Iris pigment epithelial cell (primary cell): ENCODE data around the gene NKAIN1.
"Not testable (repeated sequence)": the region's sequence is repeated elsewhere in the genome, so short reads cannot be mapped to it uniquely, and the experiment has no call there.

Experiments used
- DNase-seq: peaks from one replicate; pipeline ENCODE4 v3.0.0-alpha.2; 2011; ENCODE audit warnings: low read depth

Gene NKAIN1

DNA sequence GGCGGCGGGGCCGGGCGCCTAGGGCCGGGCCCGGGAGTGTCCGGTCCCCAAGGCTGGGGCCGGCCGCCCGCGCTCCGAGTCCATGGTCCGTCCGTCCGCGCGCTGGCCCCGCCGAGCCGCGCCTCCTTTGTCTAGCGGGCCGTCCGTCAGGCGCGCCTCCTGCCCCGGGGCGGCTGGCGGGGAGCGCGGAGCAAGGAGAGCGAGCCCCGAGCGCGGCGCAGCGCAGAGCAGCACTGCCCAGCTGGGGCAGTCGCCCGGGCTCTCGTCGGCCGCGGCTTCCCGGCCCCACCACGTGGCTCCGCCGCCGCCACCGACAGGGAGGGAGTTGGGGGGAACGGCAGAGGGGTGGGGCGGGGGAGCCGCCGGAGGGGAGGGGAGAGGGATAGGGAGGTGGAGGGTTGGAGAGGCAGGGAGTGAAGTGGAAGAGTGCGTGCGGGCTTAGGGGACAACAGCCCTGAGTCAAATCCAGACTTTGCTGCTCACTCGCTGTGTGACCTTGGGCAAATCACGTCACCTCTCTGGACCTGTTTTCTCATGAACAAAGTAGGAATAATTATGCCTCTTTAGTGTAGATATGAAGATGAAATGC is at the start of gene NKAIN1:
Gene NKAIN1 (minus strand): TSS at position 235 of the 589 bp plus-strand sequence. CDS start 340 bp downstream, outside the sequence.
- DNase-seq, result peak; percentile 52

DNA sequence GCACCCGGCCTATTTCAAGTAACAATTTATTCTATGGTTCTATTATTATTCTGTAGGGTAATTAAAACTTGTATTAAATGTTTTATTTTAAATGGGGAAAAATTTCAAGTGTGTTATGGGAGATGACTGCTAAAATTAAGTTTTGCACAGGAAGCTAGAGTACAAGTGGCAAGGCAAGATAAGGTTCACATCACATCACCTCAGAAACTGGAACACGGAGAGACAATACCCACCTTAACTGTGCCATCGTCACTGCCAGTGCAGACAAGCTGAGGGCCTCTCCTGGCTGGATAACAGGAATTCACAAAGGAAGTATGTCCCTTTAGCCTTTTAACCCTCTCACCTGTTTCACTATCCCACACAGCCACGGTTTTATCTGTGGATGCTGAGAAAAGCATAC is 49.3 kb upstream of the NKAIN1 start:
- DNase-seq, result no peak

DNA sequence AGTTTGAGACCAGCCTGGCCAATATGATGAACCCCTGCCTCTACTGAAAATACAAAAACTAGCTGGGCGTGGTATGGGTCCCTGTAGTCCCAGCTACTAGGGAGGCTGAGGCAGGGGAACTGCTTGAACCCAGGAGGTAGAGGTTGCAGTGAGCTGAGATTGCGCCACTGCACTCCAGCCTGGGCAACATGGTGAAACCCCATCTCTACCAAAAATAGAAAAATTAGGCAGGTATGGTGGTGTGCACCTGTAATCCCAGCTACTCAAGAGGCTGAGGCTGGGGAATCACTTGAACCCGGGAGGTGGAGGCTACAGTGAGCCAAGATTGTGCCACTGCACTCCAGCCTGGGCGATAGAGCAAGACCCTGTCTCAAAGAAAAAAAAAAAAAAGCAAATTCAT is 48.1 kb upstream of the NKAIN1 start:
- DNase-seq, result not testable (repeated sequence)

DNA sequence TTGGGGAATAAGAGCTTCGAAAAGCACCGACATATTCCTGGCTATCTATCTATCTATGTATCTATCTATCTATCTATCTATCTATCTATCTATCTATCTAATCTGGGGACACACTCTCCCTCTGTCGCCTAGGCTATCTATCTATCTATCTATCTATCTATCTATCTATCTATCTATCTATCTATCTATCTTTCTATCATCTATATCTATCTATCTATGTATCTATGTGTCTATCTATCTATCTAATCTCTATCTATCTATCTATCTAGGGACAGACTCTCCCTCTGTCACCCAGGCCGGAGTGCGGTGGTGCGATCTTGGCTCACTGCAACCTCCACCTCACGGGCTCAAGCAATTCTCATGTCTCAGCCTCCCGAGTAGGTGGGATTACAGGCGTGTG is 42.7 kb upstream of the NKAIN1 start:
- not testable (repeated sequence) for DNase-seq

DNA sequence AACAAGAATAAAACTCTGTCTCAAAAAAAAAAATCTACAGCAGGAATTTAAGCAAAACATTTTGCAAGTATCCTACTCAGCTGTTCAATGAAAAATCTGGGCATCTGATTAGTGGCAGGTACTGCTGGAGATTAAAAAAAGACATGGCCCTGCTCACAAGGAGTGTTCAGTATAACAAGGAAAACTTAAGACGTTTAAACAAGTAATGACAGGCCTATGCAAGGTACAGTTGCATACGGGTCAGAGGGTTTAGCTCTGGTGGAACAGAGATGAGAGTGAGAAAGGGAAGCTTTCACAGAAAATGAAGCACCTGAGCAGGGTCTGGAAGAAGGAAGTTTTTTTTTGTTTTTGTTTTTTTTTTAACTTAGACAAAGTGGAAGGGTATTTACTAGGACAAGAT is 33.9 kb upstream of the NKAIN1 start:
- DNase-seq, result no peak

DNA sequence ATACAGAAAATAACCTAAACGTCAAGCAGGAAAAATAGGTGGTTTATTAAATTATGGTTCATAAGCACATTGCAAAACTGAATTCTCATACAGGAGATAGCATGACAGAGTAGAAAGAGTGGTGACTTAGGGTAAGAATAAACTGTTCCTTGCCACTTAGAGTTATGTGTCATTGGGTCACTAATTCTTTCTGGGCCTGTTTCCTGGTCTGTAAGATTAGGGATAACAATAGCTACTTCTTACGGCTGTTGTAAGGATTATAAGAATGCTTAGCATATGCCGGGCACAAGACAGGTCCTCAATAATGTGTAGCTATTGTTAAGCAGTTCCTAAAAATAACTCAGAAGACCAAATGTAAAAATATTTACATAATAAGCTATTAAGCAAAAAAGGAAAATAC is 32.7 kb upstream of the NKAIN1 start:
- DNase-seq, result no peak

DNA sequence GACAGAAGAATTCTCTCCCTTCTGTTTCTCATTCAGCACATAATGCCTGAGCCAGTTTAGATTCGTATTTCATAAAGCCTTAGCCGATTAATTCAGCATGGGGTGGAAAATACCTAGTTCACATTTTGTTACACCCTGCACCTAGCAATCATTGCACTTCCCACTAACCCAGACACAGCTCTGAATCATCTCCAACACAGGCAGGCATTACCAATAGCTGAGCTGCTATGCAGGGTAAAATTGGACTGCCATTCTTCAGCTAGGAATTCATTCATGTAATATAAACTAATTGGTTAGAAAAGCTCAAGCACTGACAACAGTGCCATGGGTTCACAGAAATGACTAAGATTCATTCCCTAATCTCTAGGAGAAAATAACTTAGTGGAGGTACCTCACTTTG is 26.9 kb upstream of the NKAIN1 start:
- DNase-seq, result peak; percentile 56

DNA sequence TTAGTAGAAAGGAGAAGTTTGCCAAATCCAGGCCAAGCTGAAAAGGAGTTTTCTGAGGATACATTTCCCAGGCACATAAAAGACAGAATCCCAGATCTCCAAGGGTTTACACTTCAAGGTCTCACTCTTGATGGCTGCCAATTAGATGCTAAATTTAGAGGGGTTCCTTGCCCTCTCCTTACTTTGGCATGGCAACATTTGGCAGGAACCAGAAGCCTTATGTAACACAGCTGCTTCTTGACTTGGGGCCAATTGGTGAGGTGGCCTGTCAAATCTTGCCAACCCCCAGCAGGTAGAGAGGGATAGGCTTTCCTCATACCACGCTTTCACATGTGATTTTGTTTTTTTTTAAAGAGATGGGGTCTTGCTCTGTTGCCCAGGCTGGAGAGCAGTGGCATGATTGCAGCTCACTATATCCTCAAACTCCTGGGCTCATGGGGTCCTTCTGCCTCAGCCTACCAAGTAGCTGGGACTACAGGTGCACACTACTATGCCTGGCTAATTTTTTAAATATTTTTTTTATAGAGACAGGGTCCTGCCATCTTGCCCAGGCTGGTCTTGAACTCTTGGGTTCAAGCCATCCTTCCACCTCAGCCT is 25.2 kb upstream of the NKAIN1 start:
- DNase-seq, result no peak

DNA sequence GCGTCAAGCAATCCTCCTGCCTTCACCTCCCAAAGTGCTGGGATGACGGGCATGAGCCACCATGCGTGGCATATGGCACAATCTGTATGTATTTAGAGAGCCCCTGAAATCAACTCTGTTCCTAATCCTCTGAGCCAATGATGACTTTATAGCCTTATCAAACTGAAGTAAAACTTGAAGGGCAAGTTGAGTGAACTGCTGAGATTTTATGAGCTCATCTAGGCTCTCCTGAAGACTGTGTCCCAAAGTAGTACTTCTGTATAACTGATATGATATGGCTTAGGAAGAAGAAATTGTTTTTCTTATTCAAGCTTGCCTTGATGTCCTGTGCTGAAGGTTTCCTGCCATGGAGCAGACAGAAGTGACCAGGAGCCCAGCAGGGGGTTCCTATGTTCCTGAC is 23.7 kb upstream of the NKAIN1 start:
- no peak for DNase-seq

DNA sequence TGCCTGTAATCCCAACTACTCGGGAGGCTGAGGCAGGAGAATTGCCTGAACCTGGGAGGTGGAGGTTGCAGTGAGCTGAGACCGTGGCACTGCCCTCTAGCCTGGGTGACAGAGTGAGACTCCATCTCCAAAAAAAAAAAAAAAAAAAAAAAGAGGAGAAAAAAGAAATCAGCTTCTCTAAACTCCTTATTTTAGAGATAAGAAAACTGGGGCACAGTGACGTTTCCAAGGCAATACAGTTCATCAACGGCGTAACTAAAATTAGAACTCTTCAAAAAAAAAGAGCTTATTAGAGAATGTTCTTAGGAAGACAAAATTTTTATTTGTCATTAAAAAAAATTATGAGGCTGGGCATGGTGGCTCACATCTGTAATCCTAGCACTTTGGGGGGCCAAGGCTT is 22.7 kb upstream of the NKAIN1 start:
- DNase-seq, result not testable (repeated sequence)

DNA sequence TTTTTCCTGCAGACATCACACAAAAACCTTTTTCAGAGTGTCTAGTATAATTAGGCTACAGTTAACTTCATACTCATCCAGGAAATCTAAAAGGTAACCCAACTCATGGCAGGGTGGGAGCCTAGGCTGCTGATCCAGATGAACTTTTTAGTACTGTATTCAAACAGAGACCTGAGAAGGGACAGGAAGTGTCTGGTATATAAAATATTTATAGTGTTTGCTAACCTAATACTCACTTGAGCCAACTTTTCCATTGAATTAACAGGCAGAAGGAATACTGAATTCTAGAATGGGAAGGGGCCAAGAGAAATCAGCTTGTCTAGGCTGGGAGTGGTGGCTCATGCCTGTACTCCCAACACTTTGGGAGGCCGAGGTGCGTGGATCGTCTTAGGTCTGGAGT is 22.2 kb upstream of the NKAIN1 start:
- no peak for DNase-seq

DNA sequence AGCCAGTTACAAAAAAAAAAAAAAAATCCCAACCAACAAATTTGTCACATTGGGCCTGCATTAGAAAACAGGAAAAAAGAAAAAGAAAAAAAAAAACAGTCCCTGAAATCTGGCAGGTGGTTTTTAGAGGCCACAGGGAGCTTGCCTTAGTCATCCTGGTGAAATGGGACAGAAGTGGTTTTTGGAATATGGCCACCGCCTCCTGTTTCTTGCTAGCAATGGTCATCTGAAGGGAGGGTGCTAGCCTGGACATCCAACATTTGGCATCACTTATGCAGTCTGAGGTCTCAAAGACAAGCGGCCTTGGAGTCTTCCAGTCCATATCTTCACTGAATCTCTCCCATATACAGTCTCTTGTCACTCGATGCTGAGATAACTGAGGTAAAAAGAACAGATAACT is 20.1 kb upstream of the NKAIN1 start:
- no peak for DNase-seq

DNA sequence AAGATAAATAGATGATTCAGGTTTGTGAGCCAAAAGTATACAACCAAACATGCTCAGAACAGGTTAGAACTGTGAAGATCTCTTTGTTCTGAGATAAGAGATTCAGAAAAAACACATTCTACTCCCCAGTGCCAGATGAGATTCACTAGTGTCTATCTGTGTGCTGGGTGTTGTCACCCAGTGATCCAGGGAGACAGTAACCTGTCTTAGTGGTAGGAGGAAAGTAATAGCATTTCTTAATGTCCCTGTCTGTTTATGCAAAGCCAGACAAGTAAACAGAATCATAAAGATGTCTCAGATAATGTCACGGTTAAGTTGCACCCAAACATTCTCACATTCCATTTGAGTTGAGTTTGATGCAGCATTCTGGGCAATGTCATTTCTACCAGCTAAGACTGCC is 18.9 kb upstream of the NKAIN1 start:
- no peak for DNase-seq

DNA sequence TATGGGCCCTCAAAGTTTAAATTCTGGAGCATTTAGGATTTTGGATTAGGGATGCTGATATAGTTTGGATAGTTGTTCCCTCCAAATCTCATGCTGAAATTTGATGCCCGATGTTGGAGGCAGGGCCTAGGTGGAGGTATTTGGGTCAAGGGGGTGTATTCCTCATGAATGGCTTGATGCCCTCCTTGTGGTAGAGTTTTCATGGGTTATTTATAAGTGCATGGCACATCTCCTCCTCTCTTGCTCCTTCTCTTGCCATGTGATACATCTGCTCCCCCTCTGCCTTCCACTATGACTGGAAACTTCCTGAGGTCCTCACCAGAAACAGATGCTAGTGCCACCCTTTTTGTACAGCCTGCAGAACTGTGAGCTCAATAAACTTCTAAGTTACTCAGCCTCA is 17.5 kb upstream of the NKAIN1 start:
- no peak for DNase-seq

DNA sequence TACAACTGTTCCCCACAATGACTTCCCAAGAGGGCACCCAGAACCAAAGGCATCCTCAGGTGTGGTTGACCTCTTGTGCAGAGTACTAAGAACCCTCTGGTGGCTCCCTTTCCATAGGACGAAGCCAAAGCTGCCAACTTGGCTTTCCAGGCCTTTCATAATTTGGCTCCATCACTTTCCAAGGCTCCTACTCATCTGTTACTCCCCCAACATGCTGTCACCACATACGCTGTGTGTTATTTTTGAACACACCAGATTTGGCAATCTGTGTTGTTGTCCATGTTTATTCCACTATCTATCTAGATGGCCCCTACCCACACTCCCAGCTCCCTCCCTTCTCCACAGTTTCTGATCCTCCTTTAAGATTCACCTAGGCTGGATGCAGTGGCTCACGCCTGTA is 10.2 kb upstream of the NKAIN1 start:
- DNase-seq, result no peak

DNA sequence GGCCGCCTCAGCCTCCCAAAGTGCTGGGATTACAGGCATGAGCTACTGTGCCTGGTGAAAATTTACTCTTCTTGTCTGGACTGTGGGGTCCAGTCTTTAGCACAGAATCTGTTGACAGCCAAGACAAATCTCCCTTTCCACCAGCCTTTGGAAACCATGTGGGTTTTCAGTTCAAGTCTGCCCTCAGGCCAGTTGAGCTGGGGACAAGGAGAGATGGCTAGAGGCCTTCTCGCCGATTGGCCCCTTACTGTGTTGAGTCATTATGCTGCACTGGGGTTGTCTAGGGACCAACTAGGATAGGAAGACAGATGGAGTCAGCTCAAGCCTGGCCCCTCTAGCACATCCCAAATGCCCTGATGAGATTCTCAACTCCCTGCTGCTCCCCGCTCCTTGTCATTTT is 8.6 kb upstream of the NKAIN1 start:
- DNase-seq, result no peak

DNA sequence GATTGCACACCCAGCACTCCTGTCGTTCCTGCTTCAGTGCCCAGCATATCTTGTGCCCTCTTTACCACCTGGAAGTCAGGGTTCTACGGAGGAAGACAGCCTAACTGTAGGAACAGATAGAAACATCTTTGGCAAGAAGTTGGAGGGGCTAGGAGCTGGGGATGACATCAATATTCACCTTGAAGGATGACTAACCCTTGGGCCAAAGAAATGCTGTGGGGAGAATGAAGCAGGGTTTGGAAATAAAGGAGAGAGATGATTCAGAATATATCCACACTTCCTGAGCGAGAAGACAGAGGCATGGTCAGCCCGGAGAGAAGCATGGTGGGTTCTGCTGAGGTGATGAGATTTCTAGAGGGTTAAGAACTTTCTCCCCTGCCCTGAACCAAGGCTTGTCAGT is 4.6 kb upstream of the NKAIN1 start:
- DNase-seq, result peak; percentile 58

DNA sequence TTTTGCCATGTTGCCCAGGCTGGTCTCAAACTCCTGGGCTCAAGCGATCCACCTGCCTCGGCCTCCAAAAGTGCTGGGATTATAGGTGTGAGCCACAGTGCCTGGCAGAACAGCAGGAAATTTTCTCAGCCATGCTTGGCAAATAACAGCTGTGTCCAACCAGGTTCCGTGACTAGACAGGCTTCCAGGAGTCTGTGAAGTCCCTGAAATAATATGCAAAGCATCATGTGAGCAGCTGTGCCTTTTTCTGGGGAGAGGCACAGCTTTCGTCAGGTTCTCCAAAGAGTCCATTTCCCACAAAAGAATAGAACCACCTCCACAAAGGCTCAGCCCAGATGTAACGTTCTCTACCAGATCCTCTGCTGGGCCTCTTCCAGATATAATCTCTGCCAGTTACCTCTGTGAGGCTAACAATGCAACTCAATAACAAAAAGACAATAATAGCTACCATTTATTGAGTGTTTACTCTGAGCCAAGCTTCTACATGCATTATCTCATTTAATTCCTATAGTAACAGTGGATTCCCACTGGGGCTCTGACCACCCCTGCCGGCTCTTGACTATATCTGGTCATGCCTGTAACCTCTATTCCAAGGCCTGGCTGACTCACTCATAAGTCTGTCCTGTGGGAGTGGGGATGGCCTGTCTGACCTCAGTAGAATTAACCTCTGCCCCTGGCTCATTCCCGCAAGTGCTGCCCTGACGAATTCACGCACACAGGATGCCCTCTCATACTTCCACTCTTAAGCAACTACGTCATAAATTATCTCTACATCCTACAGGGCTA is 4.0 kb upstream of the NKAIN1 start:
- peak; percentile 28 for DNase-seq

DNA sequence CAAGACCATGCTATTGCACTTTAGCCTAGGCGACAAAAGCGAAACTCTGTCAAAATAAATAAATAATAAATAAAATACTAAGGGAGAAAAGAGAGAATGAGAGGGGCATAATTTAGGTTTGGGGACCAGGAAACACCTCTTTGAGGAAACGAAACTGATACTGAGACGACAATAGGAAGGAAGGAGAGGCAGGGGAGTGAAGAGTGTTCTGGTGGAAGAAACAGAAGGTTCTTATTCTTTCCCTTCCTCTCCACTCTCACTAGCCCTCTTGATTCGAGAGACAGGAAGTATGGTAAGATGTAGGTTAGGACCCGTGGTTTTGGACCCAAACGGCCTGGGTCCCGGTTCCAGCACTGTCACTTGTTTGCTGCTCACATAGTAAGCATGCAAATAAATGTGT is 1.6 kb upstream of the NKAIN1 start:
- DNase-seq, result no peak

DNA sequence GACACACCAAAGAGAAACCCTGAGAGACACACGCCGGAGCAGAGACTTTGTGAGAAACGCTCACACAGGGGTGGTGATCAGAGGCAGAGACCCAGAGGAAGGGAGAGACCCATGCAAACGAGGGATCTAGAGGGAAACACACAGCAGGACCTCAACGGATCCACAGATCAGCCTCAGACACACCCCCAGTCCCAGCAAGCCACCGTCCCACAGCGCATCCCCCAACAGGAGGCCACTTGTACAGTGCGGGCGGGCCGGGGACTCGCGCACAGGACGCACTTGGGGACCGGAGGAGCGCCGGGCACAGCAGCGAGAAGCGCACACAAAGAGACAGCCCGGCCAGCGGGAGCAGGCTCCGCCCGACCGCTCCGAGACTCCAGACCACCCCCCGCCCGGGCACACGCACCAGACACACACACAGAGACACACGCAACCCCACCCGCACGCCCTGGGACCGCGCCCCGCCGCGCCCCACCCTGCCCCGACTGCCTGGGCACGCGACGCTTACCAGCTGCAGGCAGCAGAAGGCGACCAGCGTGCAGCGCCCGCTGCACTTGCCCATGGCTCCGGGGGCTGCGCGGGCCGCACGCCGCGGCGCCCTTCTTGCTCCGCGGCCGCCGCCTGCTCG is 587 bp downstream of the NKAIN1 start:
- peak; percentile 10 for DNase-seq

DNA sequence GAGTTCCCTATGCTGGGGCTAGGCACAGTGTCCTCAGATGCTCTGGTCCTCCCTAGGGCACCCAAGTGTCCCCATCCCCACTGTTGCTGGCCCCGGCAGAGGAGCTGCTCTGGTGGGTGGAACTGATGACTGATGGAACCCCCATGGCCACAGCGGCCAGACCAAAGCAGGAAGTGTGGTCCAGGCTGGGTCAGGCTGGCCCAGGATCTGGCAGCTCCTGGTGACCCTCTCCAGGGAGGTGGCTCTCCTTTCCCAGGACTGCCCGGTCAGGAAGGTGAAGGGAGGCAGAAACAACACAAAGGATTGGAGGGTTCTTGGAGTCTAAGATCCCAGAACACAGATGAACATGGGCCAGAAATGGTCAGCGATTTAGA is 1.1 kb downstream of the NKAIN1 start:
- DNase-seq, result no peak

DNA sequence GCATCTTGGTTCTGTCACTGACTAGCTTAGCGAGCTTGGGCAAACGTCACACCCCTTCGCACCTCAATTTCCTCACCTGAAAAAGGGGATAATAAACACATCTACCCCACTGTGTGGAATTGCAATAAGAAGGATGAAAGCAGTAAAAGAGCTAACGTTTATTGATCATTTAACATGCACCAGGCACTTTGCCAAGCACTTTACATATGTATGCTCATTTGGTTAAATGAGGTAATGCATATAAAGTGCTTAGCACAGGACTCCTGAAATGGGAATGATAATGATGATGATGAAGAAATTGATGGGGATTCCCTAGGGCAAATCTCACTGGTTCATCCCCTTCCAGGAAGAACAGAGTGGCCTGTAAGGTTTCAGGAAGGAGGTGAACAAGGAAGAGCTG is 4.8 kb downstream of the NKAIN1 start:
- no peak for DNase-seq

DNA sequence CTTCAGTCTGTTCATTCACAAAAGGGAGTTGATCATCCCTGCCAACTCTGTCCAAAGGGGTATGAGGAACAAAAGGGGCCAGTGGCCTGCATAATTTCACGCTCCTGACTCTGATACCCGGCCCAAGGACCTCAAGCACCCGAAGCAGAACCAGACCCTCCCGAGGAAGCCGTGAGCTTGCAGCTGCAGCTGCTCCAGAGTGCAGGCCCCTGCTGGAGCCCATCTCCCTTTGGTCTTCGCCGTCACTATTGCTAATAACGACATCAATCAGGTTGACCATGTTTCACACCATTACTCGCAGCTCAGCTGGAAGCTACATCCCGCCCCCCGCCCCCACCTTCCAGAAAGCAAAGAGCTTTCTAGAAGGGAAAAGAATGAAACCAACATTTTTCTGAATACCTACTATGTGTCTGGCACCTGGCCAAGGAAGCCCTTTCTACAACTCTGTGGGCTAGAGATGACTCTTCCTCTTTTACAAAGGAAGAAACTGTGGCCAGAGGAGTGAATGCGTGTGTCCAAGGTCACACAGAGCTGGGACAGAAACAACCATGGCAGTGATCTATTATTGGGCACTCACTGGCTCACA is 5.5 kb downstream of the NKAIN1 start:
- DNase-seq, result no peak
